Activated T-cell treated with anti-CD3 and anti-CD28 coated beads, Interleukin-2, amount 50 U/mL, for 48 hours (primary cell): ENCODE measurements around the gene PCMTD2.
"Not testable (repeated sequence)": the region's sequence is repeated elsewhere in the genome, so short reads cannot be mapped to it uniquely, and the experiment has no call there.

Experiments
- DNase-seq, 2 experiments: peaks; one replicate each; pipeline ENCODE4 v3.0.0-alpha.2; 2020

Gene PCMTD2

GRCh38 chr20:64257107-64257757 lies 1.7 kb downstream of the PCMTD2 start:
- no peak for DNase-seq

- no peak for DNase-seq
Measured at GRCh38 chr20:64258071-64258823, 2.7 kb downstream of the PCMTD2 start.

GRCh38 chr20:64260239-64260638 lies 4.7 kb downstream of the PCMTD2 start:
- no peak for DNase-seq

GRCh38 chr20:64261138-64261537 lies 5.6 kb downstream of the PCMTD2 start:
- no peak for DNase-seq

GRCh38 chr20:64264091-64264490 lies 8.5 kb downstream of the PCMTD2 start:
- DNase-seq, result no peak

GRCh38 chr20:64265201-64265600 lies 9.7 kb downstream of the PCMTD2 start:
- DNase-seq, result no peak

GRCh38 chr20:64266988-64267387 lies 11.4 kb downstream of the PCMTD2 start:
- no peak for DNase-seq

GRCh38 chr20:64268174-64268573 lies 12.6 kb downstream of the PCMTD2 start:
- no peak for DNase-seq

- DNase-seq, result no peak
Measured at GRCh38 chr20:64269604-64270411, 14.3 kb downstream of the PCMTD2 start.

GRCh38 chr20:64271636-64272035 lies 16.1 kb downstream of the PCMTD2 start:
- DNase-seq, result no peak

GRCh38 chr20:64273109-64273508 lies 17.6 kb downstream of the PCMTD2 start:
- DNase-seq, result no peak

GRCh38 chr20:64276817-64277216 lies 21.3 kb downstream of the PCMTD2 start:
- DNase-seq, result no peak

- no peak for DNase-seq
Measured at GRCh38 chr20:64277571-64278316, 22.2 kb downstream of the PCMTD2 start.

- DNase-seq, result no peak
Measured at GRCh38 chr20:64278317-64278681, 22.8 kb downstream of the PCMTD2 start.

GRCh38 chr20:64279826-64280459 lies 24.4 kb downstream of the PCMTD2 start:
- DNase-seq, result no peak

GRCh38 chr20:64280460-64280843 lies 24.9 kb downstream of the PCMTD2 start:
- DNase-seq, result no peak

- no peak for DNase-seq
Measured at GRCh38 chr20:64283646-64284045, 28.1 kb downstream of the PCMTD2 start.

- peak; percentile 99 for DNase-seq
Measured at GRCh38 chr20:64285579-64286446, 30.3 kb downstream of the PCMTD2 start.

- DNase-seq, result not testable (repeated sequence)
Measured at GRCh38 chr20:64286447-64287263, 31.1 kb downstream of the PCMTD2 start.

- DNase-seq, result not testable (repeated sequence)
Measured at GRCh38 chr20:64287264-64287590, 31.7 kb downstream of the PCMTD2 start.

- not testable (repeated sequence) for DNase-seq
Measured at GRCh38 chr20:64292167-64292566, 36.6 kb downstream of the PCMTD2 start.
